GM12892 (cell line): ENCODE data around the gene RRAGC.

ENCODE experiments used
- POLR2A ChIP-seq: IDR thresholded peaks from 2 replicates; pipeline ENCODE4 v1.6.1; 2011; ENCODE audit warnings: low read depth, low read length, control low read depth
- POLR2AphosphoS5 ChIP-seq: IDR thresholded peaks from 2 replicates; pipeline ENCODE4 v1.6.1; 2011; ENCODE audit warnings: low read depth, low read length, control low read depth
- TAF1 ChIP-seq: IDR thresholded peaks from 2 replicates; pipeline ENCODE4 v1.6.1; 2011; ENCODE audit warnings: low read depth, mild to moderate bottlenecking, control low read depth, low read length, borderline replicate concordance

- TF ChIP-seq POLR2A = no peak
- no peak for TF ChIP-seq POLR2AphosphoS5
- no peak for TF ChIP-seq TAF1
Observed at GRCh38 chr1:38827318-38827717, 32.3 kb downstream of the RRAGC start.
